ENCODE data around the gene SRGAP2C.
"Not testable (repeated sequence)": the region's sequence is repeated elsewhere in the genome, so short reads cannot be mapped to it uniquely, and the experiment has no call there.

- not testable (repeated sequence) for TF ChIP-seq POLR2AphosphoS5 (IDR thresholded peaks at IDR 0.05)
- TF ChIP-seq, protein P1, sequence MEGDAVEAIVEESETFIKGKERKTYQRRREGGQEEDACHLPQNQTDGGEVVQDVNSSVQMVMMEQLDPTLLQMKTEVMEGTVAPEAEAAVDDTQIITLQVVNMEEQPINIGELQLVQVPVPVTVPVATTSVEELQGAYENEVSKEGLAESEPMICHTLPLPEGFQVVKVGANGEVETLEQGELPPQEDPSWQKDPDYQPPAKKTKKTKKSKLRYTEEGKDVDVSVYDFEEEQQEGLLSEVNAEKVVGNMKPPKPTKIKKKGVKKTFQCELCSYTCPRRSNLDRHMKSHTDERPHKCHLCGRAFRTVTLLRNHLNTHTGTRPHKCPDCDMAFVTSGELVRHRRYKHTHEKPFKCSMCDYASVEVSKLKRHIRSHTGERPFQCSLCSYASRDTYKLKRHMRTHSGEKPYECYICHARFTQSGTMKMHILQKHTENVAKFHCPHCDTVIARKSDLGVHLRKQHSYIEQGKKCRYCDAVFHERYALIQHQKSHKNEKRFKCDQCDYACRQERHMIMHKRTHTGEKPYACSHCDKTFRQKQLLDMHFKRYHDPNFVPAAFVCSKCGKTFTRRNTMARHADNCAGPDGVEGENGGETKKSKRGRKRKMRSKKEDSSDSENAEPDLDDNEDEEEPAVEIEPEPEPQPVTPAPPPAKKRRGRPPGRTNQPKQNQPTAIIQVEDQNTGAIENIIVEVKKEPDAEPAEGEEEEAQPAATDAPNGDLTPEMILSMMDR (IDR thresholded peaks at IDR 0.05 in 8 of 11, conservative IDR thresholded peaks at IDR 0.05 in 3 of 11): not testable (repeated sequence)
These were observed 185.2 kb downstream of the SRGAP2C start for GRCh38 chr1:121369959-121370358.

Data from spleen (tissue), 7 donors.